GM19193 (cell line): ENCODE results near the gene HPCA.

ENCODE experiments used
- POLR2A ChIP-seq: IDR thresholded peaks from 4 replicates; pipeline ENCODE4 v1.6.1; 2011; ENCODE audit not compliant: insufficient read depth, insufficient read length; ENCODE audit errors: extremely low read depth

The HPCA gene

DNA sequence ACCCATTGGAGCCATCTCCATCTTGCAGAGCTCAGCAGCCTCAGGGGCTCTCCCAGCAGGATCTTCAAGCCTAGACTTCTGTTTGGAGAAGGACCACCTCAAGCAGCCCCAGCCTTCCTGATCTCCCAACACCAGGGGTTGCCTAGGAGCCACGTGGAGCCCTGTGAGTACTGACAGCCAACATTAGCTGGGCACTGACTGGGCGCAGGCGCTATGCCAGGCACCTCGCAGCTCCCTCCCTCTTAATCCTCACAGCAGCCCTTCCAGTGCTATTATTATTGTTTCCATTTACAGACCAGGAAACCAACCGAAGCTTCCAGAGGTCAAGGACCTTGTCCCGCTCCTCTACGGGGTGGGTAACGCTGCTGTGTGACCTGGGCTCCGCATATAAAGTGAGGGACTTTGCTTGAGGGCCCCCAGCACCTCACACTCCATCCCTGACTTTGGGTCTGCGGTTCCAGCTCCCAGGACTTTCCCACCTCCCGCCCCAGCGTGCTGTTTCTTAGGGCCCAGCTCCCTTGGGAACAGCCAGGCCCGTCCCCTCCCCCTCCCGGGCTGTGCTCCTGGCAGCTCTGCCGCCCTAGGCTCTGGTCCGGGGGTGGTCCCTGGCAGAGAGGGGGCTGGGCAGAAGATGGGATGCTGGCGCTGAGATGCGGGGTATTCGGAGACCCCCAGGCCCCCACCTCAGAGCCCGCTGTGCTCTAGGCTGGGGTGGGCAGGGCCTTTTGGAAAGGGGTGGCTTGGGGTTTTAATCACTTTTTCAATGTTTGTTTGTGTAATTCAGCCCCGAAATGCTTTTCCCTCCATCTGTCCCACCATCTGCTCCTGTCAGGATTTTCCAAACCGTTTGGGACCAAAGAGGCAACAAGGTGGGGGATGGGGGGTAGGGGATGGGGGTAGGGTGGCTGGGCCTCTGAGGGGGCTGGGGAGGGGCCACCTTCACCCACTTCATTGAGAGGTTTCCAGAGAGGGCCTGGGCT is 4.1 kb upstream of the HPCA start:
- no peak for TF ChIP-seq POLR2A

DNA sequence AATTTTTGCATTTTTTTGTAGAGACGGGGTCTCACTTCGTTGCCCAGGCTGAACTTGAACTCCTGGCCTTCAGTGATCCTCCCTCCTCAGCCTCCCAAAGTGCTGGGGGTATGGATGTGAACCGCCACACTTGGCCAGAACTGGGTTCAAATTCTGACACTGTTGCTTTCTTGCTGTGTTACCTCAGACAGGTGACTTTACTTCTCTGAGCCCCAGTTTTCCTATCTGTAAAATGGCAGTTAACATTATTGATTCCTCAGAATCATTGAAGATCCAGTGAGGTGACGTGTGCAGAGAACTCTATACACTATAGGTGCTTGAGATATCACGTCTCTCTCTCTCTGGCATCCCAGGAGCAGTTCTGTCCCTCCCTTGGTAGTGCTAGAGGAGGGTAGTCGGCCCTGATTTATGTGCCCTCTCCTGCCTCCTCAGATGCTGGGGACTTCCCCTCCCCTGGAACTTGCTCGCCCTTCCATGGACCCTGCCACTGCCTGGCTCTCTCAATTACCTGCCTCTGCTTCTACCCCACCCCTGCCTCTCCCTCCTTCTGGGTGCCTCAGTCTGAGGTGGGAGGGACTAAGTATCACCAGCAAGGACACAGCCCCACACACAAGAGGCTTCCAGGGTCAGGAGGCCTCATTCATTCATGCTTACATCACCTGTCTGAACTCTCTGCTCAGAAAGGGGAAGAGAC is 2.8 kb upstream of the HPCA start:
- TF ChIP-seq POLR2A, result no peak

DNA sequence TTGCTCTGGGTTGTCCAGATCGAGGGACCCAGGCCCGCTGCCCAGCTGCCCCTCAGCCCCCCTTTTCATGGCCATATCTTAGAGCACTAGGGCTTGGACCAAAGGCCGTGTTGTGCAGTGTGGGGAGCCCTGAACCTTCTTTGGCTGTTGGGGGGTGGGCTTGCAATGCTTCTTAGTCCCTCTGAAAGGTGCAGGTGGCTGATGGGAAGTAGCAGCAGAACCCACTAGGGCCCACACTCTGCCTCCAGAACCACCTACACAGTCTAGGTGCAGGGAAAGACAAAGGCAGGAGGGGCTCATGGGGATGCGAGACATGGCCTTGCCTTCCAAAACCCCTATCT is 2.3 kb upstream of the HPCA start:
- no peak for TF ChIP-seq POLR2A

DNA sequence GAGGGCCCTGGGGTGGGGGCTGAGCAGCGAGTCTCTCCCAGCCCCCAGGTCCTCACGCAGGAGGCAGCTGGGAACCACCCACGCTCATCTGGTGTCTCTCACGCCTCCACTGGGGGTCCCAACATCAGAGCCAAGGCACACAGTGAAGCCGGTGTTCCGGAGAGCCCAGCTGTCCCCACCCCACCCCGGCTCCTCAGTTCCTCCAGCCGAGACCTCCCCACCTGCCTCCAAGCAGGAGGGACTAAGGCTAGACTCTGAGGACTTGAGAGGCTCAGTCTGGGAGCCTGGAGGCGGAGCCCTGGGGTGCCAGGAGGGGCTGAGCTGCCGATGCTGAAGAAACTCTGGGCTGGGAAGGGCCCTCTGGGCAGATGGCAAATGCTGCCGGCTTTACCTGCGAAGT is 1.6 kb upstream of the HPCA start:
- no peak for TF ChIP-seq POLR2A

DNA sequence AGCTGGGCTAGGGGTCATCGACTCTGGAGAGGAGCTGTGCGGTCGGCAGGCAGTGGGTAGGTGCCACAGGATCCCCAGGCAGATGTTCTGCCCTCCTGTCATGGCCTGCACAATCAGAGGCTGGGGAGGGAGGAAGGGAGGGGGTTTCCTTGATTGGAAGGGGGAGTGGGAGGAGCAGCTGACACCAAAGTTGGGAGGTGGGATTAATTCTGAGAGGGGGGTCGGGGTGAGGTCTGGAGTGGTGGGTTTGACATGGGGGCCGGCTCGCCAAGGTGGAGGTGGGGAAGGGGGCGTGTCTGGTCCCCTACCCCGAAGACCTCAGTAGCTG is 651 bp upstream of the HPCA start:
- TF ChIP-seq POLR2A, result no peak

DNA sequence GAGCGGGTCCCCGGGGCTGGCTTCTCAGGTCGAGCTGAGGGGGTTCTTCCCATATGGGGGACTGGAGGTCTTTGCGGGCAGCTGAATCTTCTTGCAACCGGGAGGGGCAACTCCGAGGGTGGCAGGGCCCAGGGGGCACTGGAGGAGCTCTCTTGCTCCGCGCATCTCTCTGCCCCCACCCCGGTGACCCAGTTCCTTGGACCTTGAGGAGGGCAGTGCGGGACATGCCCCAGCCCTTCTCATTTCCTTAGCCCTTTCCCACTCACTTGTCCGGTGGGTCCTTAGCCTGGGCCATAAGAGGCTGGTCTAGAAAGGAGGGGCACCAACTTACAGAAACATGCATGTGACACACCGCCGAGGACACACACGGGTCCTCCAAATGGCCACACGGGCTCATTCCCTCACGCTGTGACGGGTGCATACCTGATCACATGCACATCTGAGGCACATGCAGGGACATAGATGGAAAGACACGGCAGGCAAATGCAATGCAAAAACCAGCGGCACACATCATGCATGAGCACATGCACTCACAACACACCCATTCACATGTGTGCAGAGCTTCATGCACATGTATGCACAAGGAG is 630 bp downstream of the HPCA start:
- TF ChIP-seq POLR2A, result no peak

DNA sequence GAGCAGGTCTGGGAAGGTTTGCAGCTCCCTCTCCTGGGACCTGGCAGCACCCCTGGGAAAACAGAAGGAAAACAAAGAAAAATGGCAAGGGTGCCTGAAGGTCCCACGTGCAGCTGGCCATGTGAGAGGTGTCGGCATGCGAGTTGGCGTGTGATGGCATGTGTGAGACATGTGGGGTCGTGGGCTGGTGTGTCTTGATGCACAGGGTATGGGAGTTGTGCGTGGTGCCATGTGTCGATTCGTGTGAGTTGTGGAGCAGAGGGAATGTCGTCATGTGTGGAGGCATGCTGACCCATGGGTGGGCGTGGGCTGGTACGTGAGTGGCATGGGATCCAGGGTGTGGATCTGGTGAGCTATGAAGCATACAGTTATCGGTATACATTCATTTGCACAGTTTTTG is 1.3 kb downstream of the HPCA start:
- TF ChIP-seq POLR2A, result no peak

DNA sequence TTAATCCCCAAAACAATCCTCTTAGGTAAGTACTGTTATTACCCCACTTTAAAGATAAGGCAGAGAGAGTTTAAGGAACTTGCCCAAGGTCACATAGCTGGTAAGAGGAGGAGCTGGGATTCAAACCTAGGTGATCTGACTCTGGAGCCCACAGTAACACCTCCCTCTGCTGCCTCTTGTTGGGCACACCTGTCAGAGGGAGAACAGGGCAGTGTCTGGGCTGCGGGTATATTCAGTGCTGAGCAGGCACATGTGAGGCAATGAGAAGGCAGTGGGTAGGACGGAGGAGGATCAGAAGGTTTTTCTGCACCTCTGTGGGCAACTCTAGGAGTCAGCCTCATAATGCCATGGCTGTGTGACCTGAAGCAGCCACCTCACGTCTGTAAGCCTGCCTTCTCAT is 1.8 kb downstream of the HPCA start:
- TF ChIP-seq POLR2A, result no peak

DNA sequence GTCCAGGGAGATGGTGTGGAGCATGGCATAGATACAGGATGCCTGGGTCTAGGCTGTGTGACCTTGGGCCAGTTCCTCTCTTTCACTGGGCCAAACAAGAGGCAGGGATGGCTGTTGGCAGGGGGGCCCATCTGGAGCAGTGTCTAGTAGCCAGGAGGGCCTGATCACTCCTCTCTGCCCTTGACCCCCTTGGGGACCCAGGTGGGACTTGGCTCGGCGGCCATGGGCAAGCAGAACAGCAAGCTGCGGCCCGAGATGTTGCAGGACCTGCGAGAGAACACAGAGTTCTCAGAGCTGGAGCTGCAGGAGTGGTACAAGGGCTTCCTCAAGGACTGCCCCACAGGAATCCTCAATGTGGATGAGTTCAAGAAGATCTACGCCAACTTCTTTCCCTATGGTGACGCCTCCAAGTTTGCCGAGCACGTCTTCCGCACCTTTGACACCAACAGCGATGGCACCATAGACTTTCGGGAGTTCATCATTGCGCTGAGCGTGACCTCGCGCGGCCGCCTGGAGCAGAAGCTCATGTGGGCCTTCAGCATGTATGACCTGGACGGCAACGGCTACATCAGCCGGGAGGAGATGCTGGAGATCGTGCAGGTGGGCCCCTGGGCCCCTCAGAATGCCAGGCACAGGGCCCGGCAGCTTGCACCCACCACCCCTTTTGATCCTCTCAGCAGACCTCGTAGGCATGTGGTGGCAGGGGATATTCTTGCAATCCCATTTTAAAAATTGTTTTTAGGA is 2.6 kb downstream of the HPCA start:
- no peak for TF ChIP-seq POLR2A

DNA sequence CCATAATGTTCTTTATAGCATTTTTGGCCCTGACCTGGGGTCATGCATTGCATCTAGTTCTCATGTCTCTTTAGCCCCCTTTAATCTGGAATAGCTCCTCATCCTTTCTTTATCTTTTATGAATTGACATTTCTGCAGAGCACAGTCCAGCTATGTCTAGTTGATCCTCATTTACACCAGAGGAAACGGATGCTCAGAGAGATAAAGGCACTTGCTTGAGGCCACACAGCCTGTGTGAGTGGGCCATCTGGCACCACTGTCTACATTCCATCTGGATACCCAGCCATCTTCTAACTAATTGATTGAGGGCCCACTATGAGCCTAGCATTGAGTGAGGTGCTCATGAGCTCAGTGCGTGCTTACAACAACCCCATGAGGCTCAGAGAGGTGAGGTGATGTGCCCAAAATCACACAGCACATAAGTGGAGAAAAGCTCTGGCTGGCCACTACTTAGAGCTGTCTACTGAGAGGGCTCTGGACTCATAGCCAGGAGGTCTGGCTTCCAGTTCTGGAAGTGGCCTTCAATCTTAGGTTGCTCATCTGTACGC is 3.5 kb downstream of the HPCA start:
- no peak for TF ChIP-seq POLR2A

DNA sequence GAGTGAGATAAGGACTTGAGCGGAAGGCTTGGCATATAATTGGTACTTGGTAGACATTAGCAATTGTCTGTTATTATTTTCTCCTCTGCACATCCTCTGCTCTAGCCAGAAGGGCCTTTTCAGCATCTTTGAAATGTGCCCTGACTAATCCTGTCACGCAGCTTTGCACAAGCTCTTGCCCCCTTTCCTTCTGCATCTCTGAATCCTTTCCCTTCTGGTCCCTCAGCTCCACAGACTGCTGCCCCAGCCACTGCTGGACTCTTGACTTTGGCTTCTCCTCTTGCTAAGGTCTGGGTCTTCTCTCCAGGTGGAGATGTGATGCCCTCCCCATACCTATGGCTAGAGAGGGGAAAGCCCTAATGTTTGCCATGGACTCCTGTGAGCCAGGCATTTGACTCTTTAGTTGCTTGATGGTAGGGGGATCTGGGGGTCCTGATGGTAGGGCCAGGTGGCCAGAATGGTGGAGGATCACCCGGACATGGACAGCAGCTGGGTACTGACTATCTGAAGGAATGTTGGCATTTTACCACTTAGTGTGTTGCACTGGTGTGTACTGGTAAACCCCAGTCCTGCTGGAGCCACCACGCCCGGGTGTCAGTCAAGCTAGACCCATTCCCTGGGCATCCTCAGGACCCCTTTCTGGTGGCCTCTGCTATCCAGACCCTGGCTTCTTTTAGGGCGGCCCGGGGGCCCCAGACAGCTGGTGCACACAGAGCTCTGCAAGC is 4.4 kb downstream of the HPCA start:
- no peak for TF ChIP-seq POLR2A

DNA sequence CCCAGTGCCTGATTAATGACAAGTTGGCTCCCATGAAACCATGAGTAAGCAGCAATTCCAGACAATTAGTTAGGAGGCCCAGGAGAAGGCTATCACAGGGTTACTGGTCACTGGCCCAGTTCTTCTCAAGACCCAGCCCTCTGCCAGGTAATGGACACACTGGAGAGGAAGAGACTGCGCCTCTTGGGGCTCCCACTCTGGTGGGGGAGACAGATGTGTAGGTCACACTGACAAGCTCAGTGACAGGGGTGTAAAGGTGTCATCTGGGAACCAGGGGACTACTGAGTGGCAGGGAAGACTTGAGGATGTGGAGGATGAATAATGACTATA is 4.9 kb downstream of the HPCA start:
- no peak for TF ChIP-seq POLR2A

DNA sequence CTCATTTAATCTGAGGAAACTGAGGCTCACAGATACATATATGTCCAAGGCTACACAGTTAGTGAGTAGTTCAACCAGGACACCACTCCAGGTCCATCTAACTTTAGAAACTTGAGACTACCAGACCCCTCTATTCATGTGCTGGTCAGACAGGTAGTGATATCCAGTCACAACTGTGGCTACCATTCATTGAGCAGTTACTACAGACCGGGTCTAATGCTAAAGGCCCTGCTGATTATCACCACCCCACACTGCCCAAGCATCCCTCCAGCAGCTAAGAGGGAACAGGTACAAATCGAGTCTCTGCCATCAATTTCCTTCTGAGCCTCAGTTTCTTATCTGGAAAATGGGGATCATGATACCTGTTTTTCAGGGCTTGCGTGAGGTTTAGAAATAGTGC is 5.3 kb downstream of the HPCA start:
- TF ChIP-seq POLR2A, result no peak

DNA sequence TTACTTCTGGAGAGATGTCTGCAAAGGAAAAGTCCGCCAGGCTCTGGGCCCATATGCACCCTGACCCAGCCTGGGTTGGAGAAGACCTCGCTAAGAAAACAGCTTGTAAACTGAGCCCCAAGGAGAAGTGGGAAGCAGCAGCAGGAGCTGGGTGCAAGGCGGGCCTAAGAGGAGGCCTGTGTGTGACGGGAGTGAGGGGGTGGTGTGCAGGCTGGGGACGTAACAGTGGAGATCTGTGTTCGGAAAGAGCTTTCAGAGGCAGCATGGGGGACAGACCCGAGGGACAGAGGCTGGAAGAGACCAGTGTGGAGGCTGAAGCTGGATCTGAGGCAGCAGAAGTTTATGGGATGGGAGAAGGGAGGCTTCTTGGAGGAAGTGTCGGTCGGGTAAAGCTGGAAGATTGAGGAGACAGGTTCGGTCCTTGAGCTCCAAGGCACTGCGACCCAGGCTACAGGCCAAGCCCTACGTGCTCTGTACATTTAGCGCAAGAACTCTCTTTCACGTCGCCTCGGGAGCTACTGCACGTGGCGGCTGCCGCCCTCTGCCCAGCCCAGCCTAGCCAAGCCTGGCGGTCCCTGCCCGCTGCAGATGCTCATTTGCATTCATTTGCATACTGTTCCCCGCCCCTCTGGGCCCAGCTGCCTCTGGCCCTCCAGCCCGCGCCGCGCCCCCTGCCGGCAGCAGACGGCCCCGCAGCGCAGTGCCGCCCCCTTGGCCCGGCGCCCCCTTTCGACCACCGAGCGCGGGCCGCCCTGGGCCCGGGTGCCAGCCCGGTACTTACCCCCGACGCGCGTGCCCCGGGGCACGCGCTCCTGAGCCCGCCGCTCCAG is 6.3 kb downstream of the HPCA start:
- no peak for TF ChIP-seq POLR2A
